ENCODE results near the gene BAZ2B. TPM values are rescaled to one million over a fixed set of nuclear protein-coding genes. Genes with fewer than 3 reads are reported as not detected.

BAZ2B gene
- total and polyA plus RNA-seq, 9 of the 15 experiments (the other 6 are each of a cell fraction or from before 2014, with no cell fraction given): 7.5 to 38.6 (median 19.8) TPM

GRCh38 chr2:159617646-159618045, 1.3 kb upstream of the BAZ2B start:
- no peak for FAIRE-seq
- Histone ChIP-seq H3K4me3 (no peak overlapping the region), H3K36me3 (ENCODE audit: control insufficient read depth, insufficient read depth, low read length) (no peaks in the 10 kb centered on the region), H3K27me3 (ENCODE audit: control insufficient read depth in 2 of 2, insufficient read depth in 2 of 2, low read length in 2 of 2) (no peaks in the 10 kb centered on the region), H3K27ac (ENCODE audit: extremely low read depth, low read depth, low read length) (no peak overlapping the region), H3K4me1 (replicated peaks in 1 of 2; ENCODE audit: control insufficient read depth in 2 of 2, insufficient read depth in 2 of 2, low read length in 2 of 2) (peaks cover under 1 to 5% of the 10 kb centered on the region in 2 experiments; a peak in 3 of 5 replicates), H3K79me2 (ENCODE audit: control insufficient read depth, insufficient read depth, low read length) (peaks cover 30% of the 10 kb centered on the region), H4K20me1 (replicated peaks; ENCODE audit: control insufficient read depth, insufficient read depth, low read length) (no peaks in the 10 kb centered on the region), H3K4me2 (ENCODE audit: insufficient read depth, low read length) (no peak overlapping the region), H3K9ac (ENCODE audit: insufficient read depth in 1 of 2, low read depth in 2 of 2, low read length in 2 of 2) (no peak overlapping the region), H3K9me3 (replicated peaks; ENCODE audit: control insufficient read depth, insufficient read depth, low read depth, low read length) (no peaks in the 10 kb centered on the region), H3K9me1 (ENCODE audit: control insufficient read depth, insufficient read depth, low read length) (no peaks in the 10 kb centered on the region), H2AFZ (ENCODE audit: low read depth, low read length) (no peak overlapping the region)
- intact Hi-C loops (cut with micrococcal nuclease) (loop anchor here (5.0 kb wide), 1 partner anchor 100 kb away; no protein-coding TSS in a partner anchor), in situ Hi-C loops (cut with MboI) (no loop called here)
- TF ChIP-seq ZNF217 (CRISPR knock-in tag; IDR thresholded peaks at IDR 0.05): no peak
- peak in 1 of 4 experiments; percentile 17 for DNase-seq (ENCODE audit: extremely low read depth in 1 of 4, low spot score in 3 of 4)
- CTCF ChIA-PET (ENCODE audit: low intra/inter-chr PET ratio): no interaction called here
- ATAC-seq: no peak
- BruUV-seq (replicated peaks): no TSS peak
- 39% methylated on average over 2 of the region's 2 CpGs for WGBS (ENCODE audit: insufficient coverage, low coverage, missing lambda C conversion rate)
- POLR2A ChIA-PET: no interaction called here

- Histone ChIP-seq H3K27me3 (ENCODE audit: control insufficient read depth in 2 of 2, insufficient read depth in 2 of 2, low read length in 2 of 2) (no peaks in the 10 kb centered on the region), H2AFZ (ENCODE audit: low read depth, low read length) (0 out of 2 replicates have a peak overlapping the region, but pooled peaks have one; percentile 88), H3K36me3 (ENCODE audit: control insufficient read depth, insufficient read depth, low read length) (no peaks in the 10 kb centered on the region), H3K4me1 (replicated peaks in 1 of 2; ENCODE audit: control insufficient read depth in 2 of 2, insufficient read depth in 2 of 2, low read length in 2 of 2) (peaks cover 5% of the 10 kb centered on the region in 2 experiments; a peak in 3 of 5 replicates), H3K9ac (ENCODE audit: insufficient read depth in 1 of 2, low read depth in 2 of 2, low read length in 2 of 2) (no peak overlapping the region), H3K9me3 (replicated peaks; ENCODE audit: control insufficient read depth, insufficient read depth, low read depth, low read length) (no peaks in the 10 kb centered on the region), H3K9me1 (ENCODE audit: control insufficient read depth, insufficient read depth, low read length) (no peaks in the 10 kb centered on the region), H3K4me3 (no peak overlapping the region), H3K4me2 (ENCODE audit: insufficient read depth, low read length) (no peak overlapping the region), H3K79me2 (ENCODE audit: control insufficient read depth, insufficient read depth, low read length) (peaks cover 36% of the 10 kb centered on the region), H3K27ac (ENCODE audit: extremely low read depth, low read depth, low read length) (no peak overlapping the region), H4K20me1 (replicated peaks; ENCODE audit: control insufficient read depth, insufficient read depth, low read length) (no peaks in the 10 kb centered on the region)
- ATAC-seq (no peak), DNase-seq (ENCODE audit: extremely low read depth in 1 of 4, low spot score in 3 of 4) (no peak), FAIRE-seq (no peak)
- BruUV-seq (replicated peaks): no TSS peak
- 41% methylated on average over 4 of the region's 4 CpGs for WGBS (ENCODE audit: insufficient coverage, low coverage, missing lambda C conversion rate)
- in situ Hi-C loops (cut with MboI): no loop called here
- intact Hi-C loops (cut with micrococcal nuclease): loop anchor here (5.0 kb wide), 1 partner anchor 100 kb away; no protein-coding TSS in a partner anchor
- CTCF ChIA-PET (ENCODE audit: low intra/inter-chr PET ratio): no interaction called here
- POLR2A ChIA-PET: interaction anchor here (0.5 to 4.9 kb wide), 5 partner anchors 13 to 1822 kb away, joined by 3 to 35 read pairs (median 4); partner anchors contain the start of gene MARCHF7
- no peak for TF ChIP-seq RBBP5 (IDR thresholded peaks at IDR 0.05; ENCODE audit: borderline replicate concordance, insufficient read depth, low read length, poor library complexity, severe bottlenecking)
- TF ChIP-seq ZBTB11 (CRISPR knock-in tag; IDR thresholded peaks at IDR 0.05): 0 out of 6 replicates have a peak, but pooled peaks of 1 of the 3 experiments have one; percentile 4
- TF ChIP-seq ZNF12 (CRISPR knock-in tag; IDR thresholded peaks at IDR 0.05): no peak
- no peak for TF ChIP-seq ARID3A (IDR thresholded peaks at IDR 0.05; ENCODE audit: borderline replicate concordance, low read depth, low read length)
- no peak for TF ChIP-seq ZNF324 (CRISPR knock-in tag; IDR thresholded peaks at IDR 0.05)
- TF ChIP-seq KLF16 (IDR thresholded peaks at IDR 0.05): no peak
- no peak for TF ChIP-seq RBM14 (IDR thresholded peaks at IDR 0.05; ENCODE audit: borderline replicate concordance, insufficient read depth, low read depth, low read length)
- TF ChIP-seq PCBP2 (IDR thresholded peaks at IDR 0.05; ENCODE audit: low read depth, low read length, poor library complexity, severe bottlenecking): peak; percentile 73
These were observed 752 bp upstream of the BAZ2B start for GRCh38 chr2:159617100-159617499.

Data from K562 (cell line).